H1 (cell line): ENCODE data around the gene SHTN1. TPM values are rescaled to one million over a fixed set of nuclear protein-coding genes. Genes with fewer than 3 reads are reported as not detected.

Source experiments
- CTCF ChIA-PET: fragments of 300-600 bp; sonication (Branson Sonifier 250); formaldehyde crosslinking; loops from one replicate; lab custom pipeline; 2021; ENCODE audit not compliant: partially characterized antibody; lab: Charles Lee
- POLR2A ChIA-PET: fragments of 300-600 bp; sonication (Branson Sonifier 250); formaldehyde crosslinking; loops from one replicate; lab custom pipeline; 2021; ENCODE audit warnings: inconsistent platforms; ENCODE audit not compliant: partially characterized antibody; lab: Charles Lee
- DNase-seq, 2 experiments: peaks; one replicate each; pipeline versions ENCODE4 v3.0.0 to v3.0.0-alpha.2; 2010 to 2022; ENCODE audit warnings: low spot score in 2 of 2, low read depth in 1 of 2, mixed read lengths in 1 of 2
- FAIRE-seq: peaks from 2 replicates; lab custom pipeline; 2011; peaks lifted over from hg19 to GRCh38; lab: Jason Lieb, UNC
- H2AFZ ChIP-seq: 2 replicates; pipeline ENCODE4 v1.8.1; 2012; ENCODE audit warnings: low read length, inconsistent platforms
- H2AK5ac ChIP-seq: 2 replicates; pipeline ENCODE4 v1.6.1; 2013; ENCODE audit warnings: low read depth, low read length
- H2BK120ac ChIP-seq: replicated peaks from 2 replicates; pipeline ENCODE3; 2013; ENCODE audit warnings: low read depth, low read length, inconsistent platforms
- H2BK12ac ChIP-seq: 2 replicates; pipeline ENCODE4 v1.6.1; 2013; ENCODE audit warnings: low read depth, low read length
- H2BK15ac ChIP-seq: 2 replicates; pipeline ENCODE4 v1.6.1; 2013; ENCODE audit warnings: low read length
- H2BK20ac ChIP-seq: 2 replicates; pipeline ENCODE4 v1.6.1; 2013; ENCODE audit warnings: low read length
- H2BK5ac ChIP-seq: 2 replicates; pipeline ENCODE4 v1.6.1; 2013; ENCODE audit warnings: low read depth, low read length
- H3K14ac ChIP-seq: 2 replicates; pipeline ENCODE4 v1.6.1; 2013; ENCODE audit warnings: inconsistent platforms; ENCODE audit not compliant: insufficient read length
- H3K18ac ChIP-seq: 2 replicates; pipeline ENCODE4 v1.6.1; 2013; ENCODE audit warnings: low read length; ENCODE audit errors: extremely low read depth
- H3K23ac ChIP-seq: 2 replicates; pipeline ENCODE4 v1.6.1; 2013; ENCODE audit warnings: inconsistent platforms; ENCODE audit not compliant: insufficient read length
- H3K23me2 ChIP-seq: 2 replicates; pipeline ENCODE4 v1.6.1; 2013; ENCODE audit warnings: low read depth, low read length
- H3K27ac ChIP-seq: 2 replicates; pipeline ENCODE4 v1.6.1; 2011; ENCODE audit warnings: low read depth, low read length, inconsistent platforms
- H3K27me3 ChIP-seq, 4 experiments: replicated peaks in 1 of 4; 1 replicate in 1 of 4; 2 replicates in 3 of 4; pipeline versions ENCODE4 v1.6.1 to v1.8.1; 2011 to 2013; ENCODE audit warnings: low read length in 3 of 4, mild to moderate bottlenecking in 3 of 4, inconsistent platforms in 2 of 4, mixed read lengths in 2 of 4, moderate library complexity in 1 of 4; ENCODE audit not compliant: control insufficient read depth in 3 of 4, insufficient read depth in 3 of 4; ENCODE audit errors: extremely low read depth in 1 of 4
- H3K36me3 ChIP-seq, 4 experiments: 2 replicates each; pipeline versions ENCODE4 v1.6.1 to v1.8.1; 2011 to 2013; ENCODE audit warnings: mild to moderate bottlenecking in 4 of 4, low read length in 3 of 4, moderate library complexity in 2 of 4, control low read depth in 1 of 4, inconsistent platforms in 1 of 4; ENCODE audit not compliant: insufficient read depth in 4 of 4, control insufficient read depth in 2 of 4
- H3K4ac ChIP-seq: replicated peaks from 2 replicates; pipeline ENCODE3; 2013; ENCODE audit warnings: low read length, low read depth, mixed read lengths, inconsistent platforms; ENCODE audit not compliant: insufficient read length
- H3K4me1 ChIP-seq, 4 experiments: replicated peaks in 1 of 4; 1 replicate in 1 of 4; 2 replicates in 3 of 4; pipeline versions ENCODE4 v1.6.1 to v1.8.1; 2011 to 2013; ENCODE audit warnings: low read length in 3 of 4, inconsistent platforms in 2 of 4, mixed read lengths in 1 of 4; ENCODE audit not compliant: insufficient read depth in 4 of 4, control insufficient read depth in 3 of 4
- H3K4me2 ChIP-seq, 2 experiments: 2 replicates each; pipeline versions ENCODE4 v1.6.1 to v1.8.1; 2011 to 2013; ENCODE audit warnings: low read depth in 2 of 2, low read length in 2 of 2, control low read depth in 1 of 2, inconsistent platforms in 1 of 2, mild to moderate bottlenecking in 1 of 2; ENCODE audit not compliant: insufficient read depth in 1 of 2
- H3K4me3 ChIP-seq, 4 experiments: fragments of 200-600, 300-600 bp in 1 of 4; sonication (generic), shearing (Covaris generic), sonication (Bioruptor Twin) in 1 of 4; 2 replicates each; pipeline versions ENCODE4 v1.5.1 to v1.8.1; 2011 to 2016; ENCODE audit warnings: low read length in 4 of 4, low read depth in 3 of 4, control low read depth in 2 of 4, inconsistent platforms in 2 of 4, mild to moderate bottlenecking in 2 of 4, mixed read lengths in 1 of 4, moderate library complexity in 1 of 4; ENCODE audit not compliant: insufficient read depth in 2 of 4; ENCODE audit errors: extremely low read depth in 1 of 4
- H3K56ac ChIP-seq: replicated peaks from 2 replicates; pipeline ENCODE3; 2013; ENCODE audit warnings: low read depth, mild to moderate bottlenecking, mixed read lengths, low read length, inconsistent platforms; ENCODE audit not compliant: insufficient read length
- H3K79me1 ChIP-seq: 2 replicates; pipeline ENCODE4 v1.6.1; 2013; ENCODE audit warnings: low read depth, low read length, control low read depth
- H3K79me2 ChIP-seq, 2 experiments: 2 replicates each; pipeline versions ENCODE4 v1.6.1 to v1.8.1; 2012 to 2013; ENCODE audit warnings: low read length in 2 of 2, mild to moderate bottlenecking in 2 of 2, inconsistent platforms in 1 of 2; ENCODE audit not compliant: insufficient read depth in 2 of 2, control insufficient read depth in 1 of 2
- H3K9ac ChIP-seq, 4 experiments: replicated peaks in 1 of 4; 1 replicate in 1 of 4; 2 replicates in 3 of 4; pipeline versions ENCODE4 v1.6.1 to v1.8.1; 2011 to 2013; ENCODE audit warnings: low read depth in 3 of 4, low read length in 3 of 4, control low read depth in 2 of 4, mild to moderate bottlenecking in 2 of 4, moderate library complexity in 2 of 4, inconsistent platforms in 1 of 4; ENCODE audit errors: extremely low read depth in 1 of 4
- H3K9me3 ChIP-seq, 2 experiments: 2 replicates each; pipeline versions ENCODE4 v1.6.1 to v1.8.1; 2012 to 2013; ENCODE audit warnings: mild to moderate bottlenecking in 2 of 2, moderate library complexity in 2 of 2, control low read depth in 1 of 2, inconsistent platforms in 1 of 2, low read depth in 1 of 2, low read length in 1 of 2, mixed read lengths in 1 of 2; ENCODE audit not compliant: insufficient read depth in 2 of 2
- H4K20me1 ChIP-seq, 2 experiments: replicated peaks in 1 of 2; 2 replicates each; pipeline versions ENCODE3 to v1.8.1; 2011 to 2013; ENCODE audit warnings: inconsistent platforms in 2 of 2, low read length in 2 of 2, mild to moderate bottlenecking in 1 of 2; ENCODE audit not compliant: insufficient read depth in 2 of 2, control insufficient read depth in 1 of 2
- H4K5ac ChIP-seq: 2 replicates; pipeline ENCODE4 v1.6.1; 2013; ENCODE audit warnings: low read length, low read depth, mixed read lengths, inconsistent platforms; ENCODE audit not compliant: insufficient read length
- H4K8ac ChIP-seq: 2 replicates; pipeline ENCODE4 v1.8.0; 2013; ENCODE audit warnings: mild to moderate bottlenecking, moderate library complexity, low read length, inconsistent platforms; ENCODE audit not compliant: insufficient read depth; ENCODE audit errors: extremely low read depth
- H4K91ac ChIP-seq: replicated peaks from 2 replicates; pipeline ENCODE3; 2013; ENCODE audit warnings: low read length, mixed read lengths, inconsistent platforms; ENCODE audit not compliant: insufficient read length
- PHF8 ChIP-seq: fragments of 200-600 bp; sonication (generic); conservative IDR thresholded peaks from 2 replicates; pipeline ENCODE4 v1.7.1; 2012; ENCODE audit warnings: low read depth, mild to moderate bottlenecking, inconsistent platforms, low read length, moderate library complexity
- POLR2A ChIP-seq, 2 experiments: IDR thresholded peaks; 1 replicate in 1 of 2; 2 replicates in 1 of 2; pipeline ENCODE4 v1.6.1; 2011; ENCODE audit warnings: low read depth in 2 of 2, low read length in 2 of 2, mild to moderate bottlenecking in 2 of 2; ENCODE audit errors: control extremely low read depth in 1 of 2
- RXRA ChIP-seq: IDR thresholded peaks from 2 replicates; pipeline ENCODE4 v1.6.1; 2011; ENCODE audit warnings: low read depth, mild to moderate bottlenecking, low read length, moderate library complexity; ENCODE audit not compliant: insufficient read depth
- SIN3A ChIP-seq, 2 experiments: IDR thresholded peaks in 1 of 2; conservative IDR thresholded peaks in 1 of 2; 2 replicates each; pipeline ENCODE4 v1.6.1; 2011 to 2012; ENCODE audit warnings: low read length in 2 of 2, improper control_type of control experiment in 1 of 2, low read depth in 1 of 2, mild to moderate bottlenecking in 1 of 2
- whole genome bisulfite sequencing, 2 experiments: shearing (Covaris generic) in 1 of 2; methylation state at CpG; one replicate each; pipeline versions ENCODE4 v1.1.6 to v1.1.7; 2013 to 2015; ENCODE audit warnings: low lambda C conversion rate in 2 of 2, mixed read lengths in 2 of 2, inconsistent platforms in 1 of 2, low coverage in 1 of 2, missing lambda C conversion rate in 1 of 2; ENCODE audit not compliant: insufficient replicate concordance in 2 of 2, insufficient coverage in 1 of 2, insufficient read length in 1 of 2; ENCODE audit errors: extremely low coverage in 1 of 2, missing lambda C conversion rate in 1 of 2; 5-methylcytosine and 5-hydroxymethylcytosine counted together
- polyA plus RNA-seq, 7 experiments: library from polyadenylated mRNA; depleted of rRNA in 3 of 7; stranded (reverse) in 5 of 7; unstranded in 2 of 7; fragments of >200 nt in 5 of 7; fragments of 200-250 nt in 2 of 7; gene quantifications; 1 replicate in 5 of 7; 2 replicates in 1 of 7; 4 replicates in 1 of 7; pipeline versions ENCODE4 v1.2.1 to v1.2.3, GENCODE V29; 2011 to 2013; ENCODE audit warnings: missing spikeins in 2 of 7, mixed read lengths in 2 of 7
- total RNA-seq: library from RNA; stranded (reverse); fragmentation: NEBNext Ultra II Directional; extraction: Animal tissue kit (Norgen Biotek cat#: 25700); gene quantifications from 2 replicates; pipeline ENCODE4 v1.2.1, GENCODE V29; 2021

Gene SHTN1
- total and polyA plus RNA-seq, 2 of the 8 experiments (the other 6 are each of a cell fraction or from before 2014, with no cell fraction given) = 3.3 to 12.7 TPM

- CTCF ChIA-PET = no interaction called here
- no peak overlapping the region for H3K23ac ChIP-seq
- no peak overlapping the region for H4K8ac ChIP-seq
- no peak overlapping the region for H3K9ac ChIP-seq
- no peaks in the 10 kb centered on the region for H3K4me1 ChIP-seq
- WGBS, 2 experiments = 86% methylated on average over 1 of the region's 1 CpG; no CpG with 5 or more reads in 1 of the 2 experiments
- no peak overlapping the region for H2BK20ac ChIP-seq
- no peak overlapping the region for H2BK15ac ChIP-seq
- H3K9me3 ChIP-seq = no peaks in the 10 kb centered on the region
- H3K14ac ChIP-seq = no peak overlapping the region
- H4K5ac ChIP-seq = no peak overlapping the region
- H3K27me3 ChIP-seq = no peaks in the 10 kb centered on the region
- H3K4me3 ChIP-seq = no peak overlapping the region
- H3K23me2 ChIP-seq = no peaks in the 10 kb centered on the region
- no peak overlapping the region for H2AK5ac ChIP-seq
- no peak overlapping the region for H2BK5ac ChIP-seq
- no peak for FAIRE-seq
- H3K27ac ChIP-seq = no peak overlapping the region
- H3K4me2 ChIP-seq = no peak overlapping the region
- H3K56ac ChIP-seq = no peak overlapping the region
- POLR2A ChIA-PET = no interaction called here
- H4K20me1 ChIP-seq = no peaks in the 10 kb centered on the region
- H3K4ac ChIP-seq = no peak overlapping the region
- TF ChIP-seq RXRA (no peak), POLR2A (IDR thresholded peaks at IDR 0.05; ENCODE audit: control extremely low read depth in 1 of 2, low read depth in 2 of 2, low read length in 2 of 2) (no peak), SIN3A (conservative IDR thresholded peaks at IDR 0.05 in 1 of 2, IDR thresholded peaks at IDR 0.05 in 1 of 2; ENCODE audit: low read depth in 1 of 2, low read length in 2 of 2) (no peak), PHF8 (no peak)
- H3K36me3 ChIP-seq = peaks cover 0 to 8% (median 0%) of the 10 kb centered on the region in 4 experiments; a peak in 2 of 8 replicates
- no peaks in the 10 kb centered on the region for H3K79me2 ChIP-seq
- H4K91ac ChIP-seq = no peak overlapping the region
- no peaks in the 10 kb centered on the region for H3K79me1 ChIP-seq
- H3K18ac ChIP-seq = no peak overlapping the region
- no peak overlapping the region for H2AFZ ChIP-seq
- H2BK120ac ChIP-seq = no peak overlapping the region
- no peak for DNase-seq
- no peak overlapping the region for H2BK12ac ChIP-seq
These were observed 95.7 kb downstream of the SHTN1 start for GRCh38 chr10:116909307-116909706.
